Testis (tissue), 2 donors: ENCODE measurements around the gene SMG7.

Source experiments
- CTCF ChIP-seq, 3 experiments: fragments of 450-650 bp in 2 of 3; fragments of 200-600 bp in 1 of 3; sonication (generic) in 1 of 3; IDR thresholded peaks; one replicate each; pipeline ENCODE4 v1.5.1; 2016 to 2019; ENCODE audit warnings: antibody characterized with exemption in 3 of 3, mild to moderate bottlenecking in 2 of 3, moderate library complexity in 1 of 3
- POLR2A ChIP-seq: fragments of 450-650 bp; IDR thresholded peaks from one replicate; pipeline ENCODE4 v1.6.1; 2017; ENCODE audit warnings: antibody characterized with exemption, mild to moderate bottlenecking, moderate library complexity

- TF ChIP-seq CTCF (IDR thresholded peaks at IDR 0.05) (no peak), POLR2A (no peak)
Measured at GRCh38 chr1:183585038-183585437, 112.7 kb downstream of the SMG7 start.
